HEK293 (cell line): ENCODE measurements around the gene PHYHD1.
"Not testable (repeated sequence)": the region's sequence is repeated elsewhere in the genome, so short reads cannot be mapped to it uniquely, and the experiment has no call there.

Source experiments
- CTCF ChIA-PET: fragments of 350-600 bp; formaldehyde crosslinking; extraction: SDS; loops from one replicate; lab custom pipeline; 2021; ENCODE audit warnings: antibody characterized with exemption; lab: Yijun Ruan, JAX
- POLR2A ChIA-PET: fragments of 300-600 bp; formaldehyde crosslinking; extraction: SDS; loops from one replicate; lab custom pipeline; 2020; ENCODE audit warnings: antibody characterized with exemption, inconsistent platforms; lab: Yijun Ruan, JAX
- H3K27ac ChIP-seq: fragments of 200-500 bp; sonication (Bioruptor generic); 2 replicates; pipeline ENCODE4 v1.5.1; 2014; ENCODE audit warnings: low read depth, low read length, control low read depth, inconsistent platforms; ENCODE audit errors: extremely low read depth
- H3K36me3 ChIP-seq, 2 experiments: fragments of 200-500 bp in 1 of 2; sonication (Bioruptor generic) in 1 of 2; 1 replicate in 1 of 2; 2 replicates in 1 of 2; pipeline ENCODE4 v1.5.1; 2014 to 2017; ENCODE audit warnings: inconsistent platforms in 2 of 2, low read length in 2 of 2; ENCODE audit not compliant: control insufficient read depth in 2 of 2, insufficient read depth in 1 of 2
- H3K4me1 ChIP-seq: fragments of 200-500 bp; sonication (Bioruptor generic); 2 replicates; pipeline ENCODE4 v1.5.1; 2014; ENCODE audit warnings: mild to moderate bottlenecking, low read length, inconsistent platforms; ENCODE audit not compliant: control insufficient read depth, insufficient read depth
- H3K4me3 ChIP-seq: 2 replicates; pipeline ENCODE4 v1.5.1; 2011; ENCODE audit warnings: low read depth, mild to moderate bottlenecking, control low read depth, low read length, moderate library complexity
- H3K9me3 ChIP-seq: fragments of 200-500 bp; sonication (Bioruptor generic); 2 replicates; pipeline ENCODE4 v1.5.1; 2014; ENCODE audit warnings: low read depth, low read length, inconsistent platforms; ENCODE audit not compliant: control insufficient read depth, insufficient read depth
- KLF10 ChIP-seq: fragments of 450-650 bp; IDR thresholded peaks from 2 replicates; pipeline ENCODE4 v1.5.1; 2018; ENCODE audit warnings: missing biosample characterization, mild to moderate bottlenecking, missing genetic modification characterization
- SCRT1 ChIP-seq: fragments of 450-650 bp; formaldehyde crosslinking; IDR thresholded peaks from 2 replicates; pipeline ENCODE4 v1.5.1; 2016; ENCODE audit warnings: missing biosample characterization, missing genetic modification characterization, borderline replicate concordance
- ZBTB1 ChIP-seq: fragments of 450-650 bp; formaldehyde crosslinking; IDR thresholded peaks from 2 replicates; pipeline ENCODE4 v1.5.1; 2016; ENCODE audit warnings: missing biosample characterization, missing genetic modification characterization
- ZBTB7A ChIP-seq: fragments of 450-650 bp; formaldehyde crosslinking; IDR thresholded peaks from 2 replicates; pipeline ENCODE4 v1.5.1; 2016; ENCODE audit warnings: low read depth, missing biosample characterization, missing genetic modification characterization
- ZFP69B ChIP-seq: fragments of 450-650 bp; formaldehyde crosslinking; IDR thresholded peaks from 2 replicates; pipeline ENCODE4 v1.5.1; 2016; ENCODE audit warnings: missing biosample characterization, missing genetic modification characterization
- ZNF132 ChIP-seq: fragments of 450-650 bp; formaldehyde crosslinking; IDR thresholded peaks from 2 replicates; pipeline ENCODE4 v1.5.1; 2017; ENCODE audit warnings: missing biosample characterization, missing genetic modification characterization, borderline replicate concordance
- ZNF214 ChIP-seq: fragments of 450-650 bp; formaldehyde crosslinking; IDR thresholded peaks from 2 replicates; pipeline ENCODE4 v1.5.1; 2017; ENCODE audit warnings: missing biosample characterization, mild to moderate bottlenecking, missing genetic modification characterization, borderline replicate concordance
- ZNF221 ChIP-seq: fragments of 450-650 bp; formaldehyde crosslinking; IDR thresholded peaks from 2 replicates; pipeline ENCODE4 v1.5.1; 2017; ENCODE audit warnings: missing biosample characterization, missing genetic modification characterization, borderline replicate concordance
- ZNF426 ChIP-seq: fragments of 450-650 bp; formaldehyde crosslinking; IDR thresholded peaks from 2 replicates; pipeline ENCODE4 v1.5.1; 2017; ENCODE audit warnings: missing biosample characterization, missing genetic modification characterization, mild to moderate bottlenecking, inconsistent platforms, moderate library complexity
- ZNF433 ChIP-seq: fragments of 450-650 bp; formaldehyde crosslinking; IDR thresholded peaks from 2 replicates; pipeline ENCODE4 v1.5.1; 2016; ENCODE audit warnings: missing biosample characterization, missing genetic modification characterization, low read depth
- ZNF529 ChIP-seq: fragments of 450-650 bp; formaldehyde crosslinking; IDR thresholded peaks from 2 replicates; pipeline ENCODE4 v1.5.1; 2017; ENCODE audit warnings: missing genetic modification characterization, missing biosample characterization; ENCODE audit not compliant: insufficient replicate concordance
- ZNF544 ChIP-seq: fragments of 450-650 bp; formaldehyde crosslinking; IDR thresholded peaks from 2 replicates; pipeline ENCODE4 v1.5.0; 2017; ENCODE audit warnings: missing biosample characterization, missing genetic modification characterization
- ZNF629 ChIP-seq: fragments of 450-650 bp; formaldehyde crosslinking; IDR thresholded peaks from 2 replicates; pipeline ENCODE4 v1.5.1; 2017; ENCODE audit warnings: missing biosample characterization, missing genetic modification characterization
- ZNF677 ChIP-seq: fragments of 450-650 bp; IDR thresholded peaks from 2 replicates; pipeline ENCODE4 v1.5.0; 2018; ENCODE audit warnings: missing biosample characterization, mild to moderate bottlenecking, missing genetic modification characterization, moderate library complexity
- ZNF701 ChIP-seq: fragments of 450-650 bp; formaldehyde crosslinking; IDR thresholded peaks from 2 replicates; pipeline ENCODE4 v1.5.1; 2016; ENCODE audit warnings: missing biosample characterization, missing genetic modification characterization
- ZNF776 ChIP-seq: fragments of 450-650 bp; formaldehyde crosslinking; IDR thresholded peaks from 2 replicates; pipeline ENCODE4 v1.5.0; 2017; ENCODE audit warnings: missing biosample characterization, missing genetic modification characterization, borderline replicate concordance
- ZNF792 ChIP-seq: fragments of 450-650 bp; formaldehyde crosslinking; IDR thresholded peaks from 2 replicates; pipeline ENCODE4 v1.5.1; 2016; ENCODE audit warnings: missing biosample characterization, missing genetic modification characterization
- TF ChIP-seq, protein P1 (sequence below): sonication (generic); formaldehyde crosslinking; IDR thresholded peaks from 2 replicates; pipeline ENCODE4 v1.8.1; 2022; ENCODE audit warnings: mild to moderate bottlenecking, moderate library complexity, missing genetic modification reagents

PHYHD1 gene

DNA sequence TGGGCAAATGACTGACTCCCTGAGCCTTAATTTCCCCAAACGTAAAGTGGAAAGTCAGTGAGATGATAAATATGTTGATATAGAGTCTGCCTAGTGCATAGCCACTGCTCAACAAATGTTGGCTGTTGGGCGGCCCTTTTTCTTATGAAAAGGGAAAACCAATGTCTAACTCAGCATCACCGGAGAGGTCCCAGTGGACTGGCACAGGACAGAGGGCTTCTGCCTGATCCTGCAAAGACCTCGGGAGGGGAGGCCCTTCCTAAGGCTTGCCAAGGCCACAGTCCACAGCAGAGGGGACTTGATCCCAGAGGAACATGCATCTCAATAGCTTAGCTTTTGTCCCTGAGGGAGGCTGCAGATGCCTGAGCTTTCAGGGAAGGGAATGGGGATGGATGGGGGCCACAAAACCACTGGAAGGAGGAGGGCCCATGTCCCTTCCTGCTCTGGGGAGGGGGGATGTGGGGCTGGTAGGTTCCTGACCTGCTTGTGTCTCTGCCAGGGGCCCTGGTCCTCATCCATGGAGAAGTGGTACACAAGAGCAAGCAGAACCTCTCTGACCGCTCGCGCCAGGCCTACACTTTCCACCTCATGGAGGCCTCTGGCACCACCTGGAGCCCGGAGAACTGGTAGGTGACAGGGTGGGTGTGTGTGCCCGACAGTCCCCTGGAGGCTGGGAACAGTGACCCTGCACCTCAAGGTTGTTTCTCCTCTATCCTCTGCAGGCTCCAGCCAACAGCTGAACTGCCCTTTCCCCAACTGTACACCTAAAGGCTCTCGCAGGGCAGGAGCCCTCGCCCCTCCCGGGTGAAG is 20.4 kb downstream of the PHYHD1 start:
- no peak for TF ChIP-seq ZNF544 (tag by site-specific recombination)
- TF ChIP-seq ZNF629 (tag by site-specific recombination), result no peak
- TF ChIP-seq ZNF792 (tag by site-specific recombination), result no peak
- TF ChIP-seq ZBTB7A (tag by site-specific recombination), result no peak
- TF ChIP-seq ZNF426 (tag by site-specific recombination), result no peak
- TF ChIP-seq, protein P1, sequence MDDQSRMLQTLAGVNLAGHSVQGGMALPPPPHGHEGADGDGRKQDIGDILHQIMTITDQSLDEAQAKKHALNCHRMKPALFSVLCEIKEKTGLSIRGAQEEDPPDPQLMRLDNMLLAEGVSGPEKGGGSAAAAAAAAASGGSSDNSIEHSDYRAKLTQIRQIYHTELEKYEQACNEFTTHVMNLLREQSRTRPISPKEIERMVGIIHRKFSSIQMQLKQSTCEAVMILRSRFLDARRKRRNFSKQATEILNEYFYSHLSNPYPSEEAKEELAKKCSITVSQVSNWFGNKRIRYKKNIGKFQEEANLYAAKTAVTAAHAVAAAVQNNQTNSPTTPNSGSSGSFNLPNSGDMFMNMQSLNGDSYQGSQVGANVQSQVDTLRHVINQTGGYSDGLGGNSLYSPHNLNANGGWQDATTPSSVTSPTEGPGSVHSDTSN (CRISPR knock-in tag), result no peak
- TF ChIP-seq ZNF214 (tag by site-specific recombination), result no peak
- no peak for TF ChIP-seq ZFP69B
- no peak for TF ChIP-seq ZNF132 (tag by site-specific recombination)
- no peak for TF ChIP-seq ZNF529 (tag by site-specific recombination)
- TF ChIP-seq KLF10, result no peak
- no peak for TF ChIP-seq ZNF776 (tag by site-specific recombination)
- no peak for TF ChIP-seq ZBTB1 (tag by site-specific recombination)
- Histone ChIP-seq H3K4me1 (no peaks in the 10 kb centered on the region), H3K9me3 (no peaks in the 10 kb centered on the region), H3K4me3 (no peak overlapping the region), H3K36me3 (peaks cover 0 to 11% of the 10 kb centered on the region in 2 experiments; a peak in 1 of 3 replicates), H3K27ac (no peak overlapping the region)
- ChIA-PET POLR2A (no interaction called here), CTCF (interaction anchor here (9.1 kb wide), 1 partner anchor 12 kb away, joined by 48 read pairs; no protein-coding TSS in a partner anchor)

DNA sequence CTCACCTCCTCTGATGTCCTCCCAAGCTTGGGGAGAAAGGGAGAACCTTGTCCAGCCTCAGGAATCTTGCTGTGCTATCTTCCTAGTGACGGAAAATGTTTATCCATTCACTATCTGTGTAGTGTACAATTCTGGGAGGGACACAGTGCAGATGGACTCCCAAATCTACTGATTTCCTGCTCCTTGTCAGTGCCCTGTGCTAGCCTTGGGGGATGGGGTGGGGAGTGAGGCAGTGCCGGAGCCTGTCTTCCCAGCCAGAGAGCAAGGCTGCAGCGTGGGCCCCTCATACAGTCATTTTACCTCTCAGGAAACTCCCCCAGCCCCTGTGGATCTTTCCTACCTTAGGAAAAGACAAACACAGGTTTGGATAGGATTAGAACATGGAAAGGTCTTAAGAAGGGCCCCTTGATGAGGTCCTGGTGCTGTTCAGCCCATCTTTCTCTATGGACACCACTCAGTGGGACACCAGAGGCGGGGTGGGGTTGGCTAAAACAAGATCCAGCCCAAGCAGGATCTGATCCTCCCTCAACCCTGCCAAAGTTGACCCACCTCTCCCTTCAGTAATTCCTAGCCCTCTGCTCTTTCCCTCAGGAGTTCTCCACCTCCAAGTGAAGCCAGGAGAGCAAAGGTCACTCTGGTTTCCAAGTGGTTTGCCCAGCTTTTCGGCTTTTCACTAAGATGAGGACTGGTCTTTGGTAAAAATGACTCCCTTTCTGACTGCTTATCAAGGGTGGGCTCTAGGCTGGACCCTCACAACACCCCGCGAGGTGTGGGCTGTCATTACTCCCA is 23.2 kb downstream of the PHYHD1 start:
- H3K4me3 ChIP-seq, result no peak overlapping the region
- H3K4me1 ChIP-seq, result no peaks in the 10 kb centered on the region
- H3K9me3 ChIP-seq, result no peaks in the 10 kb centered on the region
- TF ChIP-seq ZNF677 (tag by site-specific recombination), result no peak
- no peak for TF ChIP-seq ZNF221 (tag by site-specific recombination)
- TF ChIP-seq ZNF529 (tag by site-specific recombination), result no peak
- TF ChIP-seq ZNF776 (tag by site-specific recombination), result no peak
- TF ChIP-seq SCRT1, result no peak
- no peak for TF ChIP-seq ZBTB1 (tag by site-specific recombination)
- no peak for TF ChIP-seq ZBTB7A (tag by site-specific recombination)
- TF ChIP-seq ZNF701 (tag by site-specific recombination), result no peak
- TF ChIP-seq ZNF433 (tag by site-specific recombination), result no peak
- ChIA-PET POLR2A (interaction anchor here (0.6 to 1.5 kb wide), 3 partner anchors 15 to 138 kb away, joined by 3 to 10 read pairs (median 3); no protein-coding TSS in a partner anchor), CTCF (interaction anchor here (0.6 to 9.1 kb wide), 4 partner anchors 15 to 451 kb away, joined by 3 to 48 read pairs (median 5); no protein-coding TSS in a partner anchor)
- peaks cover 0 to 12% of the 10 kb centered on the region in 2 experiments; a peak in 1 of 3 replicates for H3K36me3 ChIP-seq
- no peak overlapping the region for H3K27ac ChIP-seq

DNA sequence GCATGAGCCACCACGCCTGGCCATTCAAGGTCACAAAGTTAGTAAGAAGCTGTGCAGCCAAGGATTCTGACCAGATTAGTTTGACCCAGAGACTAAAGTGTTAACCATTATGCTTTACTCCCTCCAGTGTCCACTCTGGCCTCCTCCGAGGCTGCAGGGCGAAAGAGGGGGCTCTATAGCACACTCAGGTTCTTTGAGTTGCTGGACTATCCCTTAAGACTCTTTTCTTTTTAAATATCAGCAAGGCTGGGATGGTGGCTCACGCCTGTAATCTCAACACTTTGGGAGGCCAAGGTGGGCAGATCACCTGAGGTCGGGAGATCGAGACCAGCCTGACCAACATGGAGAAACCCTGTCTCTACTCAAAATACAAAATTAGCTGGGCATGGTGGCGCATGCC is 24.2 kb downstream of the PHYHD1 start:
- CTCF ChIA-PET, result interaction anchor here (2.6 kb wide), 1 partner anchor 16 kb away, joined by 8 read pairs; no protein-coding TSS in a partner anchor
- H3K4me3 ChIP-seq, H3K4me1 ChIP-seq, POLR2A ChIA-PET, H3K27ac ChIP-seq, H3K9me3 ChIP-seq: not testable (repeated sequence)
- H3K36me3 ChIP-seq, result peaks cover 9 to 16% of the 10 kb centered on the region in 2 experiments; a peak in 2 of 3 replicates
